Panc1 (cell line): Measurements from ENCODE around the gene DLG5.

Experiments
- CTCF ChIP-seq: fragments of 450-650 bp; IDR thresholded peaks from 2 replicates; pipeline ENCODE4 v1.5.1; 2017; ENCODE audit warnings: mild to moderate bottlenecking
- POLR2AphosphoS5 ChIP-seq: IDR thresholded peaks from 2 replicates; pipeline ENCODE4 v1.6.1; 2012; ENCODE audit warnings: mild to moderate bottlenecking, low read depth, low read length, moderate library complexity
- REST ChIP-seq, 2 experiments: IDR thresholded peaks; 2 replicates each; pipeline ENCODE4 v1.6.1; 2011 to 2012; ENCODE audit warnings: low read depth in 2 of 2, control low read depth in 1 of 2, low read length in 1 of 2, mild to moderate bottlenecking in 1 of 2, moderate library complexity in 1 of 2; ENCODE audit not compliant: insufficient read depth in 1 of 2
- SIN3A ChIP-seq: IDR thresholded peaks from 2 replicates; pipeline ENCODE4 v1.6.1; 2012; ENCODE audit warnings: low read depth, mild to moderate bottlenecking, low read length, moderate library complexity, borderline replicate concordance; ENCODE audit not compliant: insufficient read depth
- TCF7L2 ChIP-seq: IDR thresholded peaks from 2 replicates; pipeline ENCODE4 v1.6.1; 2011; ENCODE audit warnings: mild to moderate bottlenecking, low read depth, low read length, inconsistent platforms

GRCh38 chr10:77787440-77787839, 139.1 kb downstream of the DLG5 start:
- TF ChIP-seq CTCF: no peak
- no peak for TF ChIP-seq SIN3A
- no peak for TF ChIP-seq POLR2AphosphoS5
- TF ChIP-seq REST (IDR thresholded peaks at IDR 0.05; ENCODE audit: insufficient read depth in 1 of 2, low read depth in 2 of 2, low read length in 1 of 2): no peak
- no peak for TF ChIP-seq TCF7L2
